SHP77 (cell line): ENCODE data around the gene ATP13A2.
"Not testable (repeated sequence)": the region's sequence is repeated elsewhere in the genome, so short reads cannot be mapped to it uniquely, and the experiment has no call there.

Source experiments
- DNase-seq, 2 experiments: peaks; one replicate each; lab custom pipeline; 2025; lab: John Stamatoyannopoulos, UW

ATP13A2 gene

GRCh38 chr1:16978139-16978538 is 33.6 kb downstream of the ATP13A2 start:
- DNase-seq = no peak

- no peak for DNase-seq
Observed at GRCh38 chr1:16977377-16977776, 34.4 kb downstream of the ATP13A2 start.

- no peak for DNase-seq
Observed at GRCh38 chr1:16976966-16977365, 34.8 kb downstream of the ATP13A2 start.

DNA sequence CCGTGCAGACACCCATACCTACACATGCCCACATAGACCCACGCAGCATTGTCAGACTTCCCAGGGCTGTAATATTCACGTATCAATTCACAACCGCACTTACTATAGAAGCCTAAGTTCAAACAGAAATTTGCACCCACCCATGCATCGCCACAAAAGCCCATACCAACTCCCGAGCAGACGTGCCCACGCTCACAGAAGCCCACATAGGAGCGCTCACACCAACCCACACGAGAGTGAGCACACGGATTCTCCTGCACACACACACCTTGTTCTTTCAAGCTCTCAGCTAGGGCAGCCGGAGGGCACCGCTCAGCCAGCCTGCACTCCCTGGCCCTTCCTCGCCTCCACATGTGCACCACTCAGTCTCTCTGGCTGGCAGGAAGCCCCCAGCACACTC is 35.9 kb downstream of the ATP13A2 start:
- DNase-seq = no peak

GRCh38 chr1:16975211-16975610 is 36.5 kb downstream of the ATP13A2 start:
- no peak for DNase-seq

DNA sequence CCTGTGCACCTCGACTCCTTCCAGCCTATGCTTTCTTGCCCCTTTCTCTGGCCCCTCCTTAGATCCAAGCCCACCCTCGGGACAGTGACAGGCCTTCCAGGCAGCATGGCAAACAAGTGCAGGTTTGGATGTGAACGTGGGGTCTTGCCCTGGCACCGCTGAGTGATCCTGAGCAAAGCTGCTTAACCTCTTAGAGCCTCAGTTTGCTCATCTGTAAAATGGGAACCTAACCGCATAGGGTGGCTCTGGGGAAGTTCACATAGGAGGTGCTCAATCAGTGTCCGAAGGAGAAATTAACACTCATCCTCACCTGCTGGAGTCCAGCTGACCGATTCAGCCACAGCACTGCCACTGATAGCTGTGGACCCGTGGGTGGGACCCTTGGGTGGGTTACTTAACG is 38.5 kb downstream of the ATP13A2 start:
- DNase-seq = no peak

- DNase-seq = no peak
Observed at GRCh38 chr1:16972189-16972895, 39.4 kb downstream of the ATP13A2 start.

GRCh38 chr1:16971341-16972188 is 40.2 kb downstream of the ATP13A2 start:
- DNase-seq = peak; percentile 73 to 85

DNA sequence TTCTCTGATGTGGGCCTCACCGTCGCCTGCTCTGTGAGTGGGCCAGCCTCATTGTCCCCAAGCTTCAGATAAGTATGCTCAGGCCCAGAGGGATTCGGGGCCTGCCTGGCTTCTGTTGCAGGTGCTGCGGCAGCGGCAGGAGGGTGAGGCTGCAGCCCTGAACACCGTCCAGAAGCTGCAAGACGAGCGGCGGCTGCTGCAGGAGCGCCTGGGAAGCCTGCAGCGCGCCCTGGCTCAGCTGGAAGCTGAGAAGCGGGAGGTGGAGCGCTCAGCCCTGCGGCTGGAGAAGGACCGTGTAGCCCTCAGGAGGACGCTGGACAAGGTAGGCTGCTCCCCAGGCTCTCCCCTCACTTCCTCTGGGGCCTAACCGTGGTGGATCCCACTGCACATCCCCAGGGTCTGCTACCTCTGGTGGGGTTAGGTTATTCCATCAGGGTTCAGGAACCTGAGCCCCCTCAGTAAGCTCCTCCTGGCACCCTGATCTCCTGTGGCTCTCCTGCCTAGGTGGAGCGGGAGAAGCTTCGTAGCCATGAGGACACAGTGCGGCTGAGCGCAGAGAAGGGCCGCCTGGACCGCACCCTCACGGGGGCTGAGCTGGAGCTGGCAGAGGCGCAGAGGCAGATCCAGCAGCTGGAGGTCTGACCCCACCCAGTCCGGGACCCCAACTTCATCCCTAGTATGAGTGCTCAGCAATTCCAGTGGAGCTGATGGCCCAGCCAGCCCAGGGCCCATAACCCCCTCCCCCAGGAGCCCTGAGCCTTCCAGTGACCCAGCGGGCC is 41.4 kb downstream of the ATP13A2 start:
- no peak for DNase-seq

- DNase-seq = no peak
Observed at GRCh38 chr1:16969651-16970050, 42.1 kb downstream of the ATP13A2 start.

- DNase-seq = no peak
Observed at GRCh38 chr1:16969057-16969611, 42.6 kb downstream of the ATP13A2 start.

DNA sequence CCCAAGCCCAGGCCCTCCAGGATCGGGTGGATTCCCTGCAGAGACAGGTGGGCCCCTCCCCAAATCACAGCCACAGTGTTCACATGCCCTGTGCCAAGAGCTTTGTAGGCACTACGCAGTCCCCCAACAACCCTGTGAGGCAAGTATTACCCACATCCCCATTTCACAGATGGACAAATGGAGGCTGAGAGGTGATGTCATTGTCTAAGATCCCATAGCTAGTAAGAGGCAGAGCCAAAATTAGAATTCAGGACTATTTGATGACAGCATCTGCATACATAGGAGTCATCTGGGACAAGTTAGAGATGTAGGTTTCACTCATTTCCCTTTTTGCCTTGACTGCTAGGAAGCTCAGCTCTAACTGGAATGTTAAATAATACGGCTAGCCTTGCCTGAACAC is 43.4 kb downstream of the ATP13A2 start:
- no peak for DNase-seq

DNA sequence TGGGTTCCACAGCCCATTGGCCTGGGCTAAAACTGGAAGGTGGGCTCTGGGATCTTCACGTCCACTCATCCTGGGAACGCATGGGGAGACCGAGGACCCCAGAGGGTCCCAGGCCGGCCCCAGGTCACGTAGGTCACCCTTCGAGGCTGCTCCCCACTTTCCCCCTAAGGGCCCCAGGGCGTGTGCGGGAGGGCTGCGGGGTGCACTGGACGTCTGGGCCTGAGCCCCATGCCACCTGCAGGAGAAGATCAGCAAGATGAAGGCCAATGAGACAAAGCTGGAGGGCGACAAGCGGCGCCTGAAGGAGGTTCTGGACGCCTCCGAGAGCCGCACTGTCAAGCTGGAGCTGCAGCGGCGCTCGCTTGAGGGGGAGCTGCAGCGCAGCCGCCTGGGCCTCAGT is 43.8 kb downstream of the ATP13A2 start:
- no peak for DNase-seq

DNA sequence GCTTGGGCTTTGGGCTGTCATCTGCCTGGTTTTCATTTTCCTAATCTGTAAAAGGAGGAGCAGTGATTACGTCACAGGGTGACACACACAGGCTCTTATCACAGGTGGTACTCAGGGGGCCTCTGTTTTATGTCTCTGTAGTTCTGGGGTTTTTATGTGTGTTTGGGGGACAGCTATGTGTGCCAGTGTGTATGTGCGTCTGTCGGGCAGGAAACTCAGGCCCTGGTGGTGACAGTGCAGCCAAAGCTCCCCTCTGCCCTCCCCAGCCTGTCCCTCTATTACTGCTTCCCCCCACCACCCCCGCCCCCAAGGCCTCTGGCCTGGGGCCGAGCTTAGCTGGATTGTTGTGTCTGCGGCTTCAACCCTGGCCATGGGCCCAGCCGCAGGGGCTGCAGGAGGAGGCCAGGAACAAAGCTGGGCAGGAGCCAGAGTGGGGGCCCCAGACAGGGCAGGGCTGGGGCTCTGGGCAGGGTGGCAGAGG is 44.6 kb downstream of the ATP13A2 start:
- peak in 1 of 2 experiments; percentile 14 for DNase-seq

GRCh38 chr1:16966282-16966681 is 45.4 kb downstream of the ATP13A2 start:
- no peak for DNase-seq

DNA sequence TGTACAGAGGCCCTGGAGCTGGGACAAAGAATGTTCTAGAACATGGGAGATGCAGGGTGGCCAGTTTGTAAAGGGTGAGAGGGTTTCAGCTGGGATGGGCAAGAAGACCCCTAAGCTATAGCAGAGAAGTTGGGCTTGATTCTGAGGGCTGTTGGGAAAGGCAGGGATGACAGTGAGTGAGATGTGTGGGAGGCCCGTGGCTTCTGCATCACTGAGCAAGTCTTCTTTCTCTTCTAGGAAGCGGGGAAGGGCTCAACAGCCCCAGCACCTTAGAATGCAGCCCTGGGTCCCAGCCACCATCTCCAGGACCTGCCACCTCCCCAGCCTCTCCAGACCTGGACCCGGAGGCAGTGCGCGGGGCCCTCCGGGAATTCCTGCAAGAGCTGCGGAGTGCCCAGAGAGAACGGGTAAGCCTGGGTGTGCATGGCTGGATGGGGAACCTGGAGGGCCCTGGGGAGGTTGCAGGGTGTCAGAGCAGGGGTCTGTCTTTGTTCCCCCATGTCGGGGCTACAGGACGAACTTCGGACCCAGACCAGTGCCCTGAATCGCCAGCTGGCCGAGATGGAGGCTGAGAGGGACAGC is 46.2 kb downstream of the ATP13A2 start:
- DNase-seq = no peak

DNA sequence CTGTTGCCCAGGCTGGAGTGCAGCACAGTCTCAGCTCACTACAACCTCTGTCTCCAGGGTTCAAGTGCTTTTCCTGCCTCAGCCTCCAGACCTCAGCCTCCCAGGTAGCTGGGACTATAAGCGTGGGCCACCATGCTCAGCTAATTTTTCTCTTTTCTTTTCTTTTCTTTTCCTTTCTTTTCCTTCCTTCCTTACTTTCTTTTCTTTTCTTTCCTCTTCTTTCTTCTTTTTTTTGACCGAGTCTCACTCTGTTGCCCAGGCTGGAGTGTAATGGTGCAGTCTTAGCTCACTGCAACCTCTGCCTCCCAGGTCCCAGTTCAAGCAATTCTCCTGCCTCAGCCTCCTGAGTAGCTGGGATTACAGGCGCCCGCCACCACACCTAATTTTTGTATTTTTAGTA is 47.6 kb downstream of the ATP13A2 start:
- not testable (repeated sequence) for DNase-seq

DNA sequence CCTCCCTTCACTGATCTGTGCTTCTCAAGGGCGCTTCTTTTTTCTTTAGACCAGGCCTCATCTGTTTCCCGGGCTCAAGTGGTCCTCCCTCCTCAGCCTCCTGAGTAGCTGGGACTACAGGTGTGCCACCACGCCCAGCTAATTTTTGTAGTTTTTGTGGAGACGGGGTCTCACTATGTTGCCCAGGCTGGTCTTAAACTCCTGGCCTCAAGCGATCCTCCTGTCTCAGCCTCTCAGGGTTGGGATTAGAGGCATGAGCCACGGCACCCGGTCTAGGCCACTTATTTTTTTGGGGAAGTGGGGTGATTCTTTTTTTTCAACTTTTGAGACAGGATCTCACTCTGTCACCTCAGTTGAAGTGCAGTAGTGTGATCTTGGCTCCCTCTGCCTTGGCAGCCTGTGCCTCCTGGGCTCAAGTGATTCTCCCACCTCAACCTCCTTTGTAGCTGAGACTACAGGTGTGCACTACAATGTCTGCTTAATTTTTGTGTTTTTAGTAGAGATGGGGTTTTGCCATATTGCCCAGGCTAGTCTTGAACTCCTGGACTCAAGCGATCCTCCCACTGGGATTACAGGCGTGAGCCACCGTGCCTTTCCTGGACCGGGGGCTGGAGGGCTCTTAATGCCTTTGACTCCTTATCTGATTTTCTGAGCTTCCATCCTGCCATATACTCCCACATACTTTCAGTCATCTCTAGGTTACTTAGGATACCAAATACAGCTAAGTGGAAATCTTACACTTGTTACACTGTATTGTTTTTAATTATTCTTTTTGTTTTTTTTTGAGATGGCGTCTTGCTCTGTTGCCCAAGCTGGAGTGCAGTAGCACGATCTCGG is 50.2 kb downstream of the ATP13A2 start:
- no peak for DNase-seq

DNA sequence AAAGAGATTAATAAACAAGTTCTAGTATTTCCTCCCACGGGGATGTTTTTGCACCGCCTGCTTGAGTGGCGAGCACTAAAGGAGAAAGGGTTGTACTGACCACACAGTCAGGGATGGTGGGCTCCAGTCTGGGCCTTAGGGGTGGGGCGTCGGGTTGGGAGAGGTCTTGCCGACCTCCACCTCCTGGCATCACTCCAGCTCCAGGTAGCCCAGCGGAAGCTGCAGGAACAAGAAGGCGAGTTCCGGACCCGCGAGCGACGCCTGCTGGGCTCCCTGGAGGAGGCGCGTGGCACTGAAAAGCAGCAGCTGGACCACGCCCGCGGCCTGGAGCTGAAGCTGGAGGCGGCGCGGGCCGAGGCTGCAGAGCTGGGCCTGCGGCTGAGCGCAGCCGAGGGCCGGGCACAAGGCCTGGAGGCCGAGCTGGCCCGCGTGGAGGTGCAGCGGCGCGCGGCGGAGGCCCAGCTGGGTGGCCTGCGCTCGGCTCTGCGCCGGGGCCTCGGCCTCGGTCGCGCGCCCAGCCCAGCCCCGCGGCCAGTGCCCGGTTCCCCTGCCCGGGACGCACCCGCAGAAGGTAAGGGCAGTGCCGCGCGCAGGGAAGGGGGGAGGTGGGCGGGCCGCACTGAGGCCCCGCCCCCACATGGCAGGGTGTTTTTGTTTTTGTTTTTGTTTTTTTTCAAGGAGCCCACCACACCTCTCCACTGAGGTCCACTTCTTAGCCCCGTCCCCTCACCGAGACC is 51.0 kb downstream of the ATP13A2 start:
- peak; percentile 84 to 89 for DNase-seq

DNA sequence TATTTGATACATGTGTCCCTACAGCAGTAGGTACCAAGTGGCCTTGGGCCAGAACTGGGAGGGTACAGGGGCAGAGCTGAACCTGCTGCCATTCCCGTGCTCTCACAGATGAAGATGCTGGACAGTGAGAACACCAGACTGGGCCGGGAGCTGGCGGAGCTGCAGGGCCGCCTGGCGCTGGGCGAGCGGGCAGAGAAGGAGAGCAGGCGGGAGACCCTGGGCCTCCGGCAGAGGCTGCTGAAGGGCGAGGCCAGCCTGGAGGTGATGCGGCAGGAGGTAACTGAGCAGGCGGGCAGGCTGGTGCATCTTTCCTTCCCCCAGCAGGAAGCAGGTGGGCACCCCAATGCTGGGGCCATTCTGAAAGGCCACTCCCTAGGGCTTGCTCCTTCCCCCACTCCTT is 53.3 kb downstream of the ATP13A2 start:
- DNase-seq = no peak
